CD4-positive, alpha-beta T cell treated with Interleukin-17A for 4 hours (primary cell): ENCODE data around the gene PRR36.

ENCODE experiments used
- DNase-seq: peaks from one replicate; pipeline ENCODE4 v3.0.0-alpha.2; 2020; ENCODE audit warnings: mixed read lengths

The PRR36 gene

DNA sequence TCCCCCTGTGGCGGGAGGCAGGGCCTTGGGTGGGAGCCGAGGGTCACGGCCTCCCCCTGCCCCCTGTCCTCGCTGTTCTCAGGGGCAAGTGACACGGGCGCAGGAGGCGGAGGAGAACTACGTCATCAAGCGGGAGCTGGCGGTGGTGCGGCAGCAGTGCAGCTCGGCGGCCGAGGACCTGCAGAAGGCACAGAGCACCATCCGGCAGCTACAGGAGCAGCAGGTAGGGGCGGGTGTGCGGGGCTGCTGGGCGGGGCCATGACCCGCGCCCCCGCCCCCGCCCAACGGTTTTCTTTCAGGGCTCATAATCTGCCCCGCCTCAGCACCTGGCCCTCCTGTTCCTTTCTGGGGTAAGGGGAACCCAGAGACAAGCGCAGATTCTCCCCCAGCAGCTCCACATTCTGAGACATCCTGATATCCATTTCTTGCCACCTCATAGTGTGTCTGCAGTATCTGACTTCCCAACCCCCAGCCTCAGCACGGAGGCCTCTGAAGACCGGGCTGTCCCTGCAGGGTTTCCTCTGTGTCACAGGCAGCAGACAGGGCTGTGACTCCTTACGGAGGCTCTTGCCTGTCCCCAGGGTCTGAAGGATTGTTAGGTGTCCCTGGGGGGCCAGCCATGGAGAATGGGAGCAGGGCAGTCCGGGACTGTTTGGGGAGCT is 15.9 kb downstream of the PRR36 start:
- DNase-seq = peak; percentile 22

DNA sequence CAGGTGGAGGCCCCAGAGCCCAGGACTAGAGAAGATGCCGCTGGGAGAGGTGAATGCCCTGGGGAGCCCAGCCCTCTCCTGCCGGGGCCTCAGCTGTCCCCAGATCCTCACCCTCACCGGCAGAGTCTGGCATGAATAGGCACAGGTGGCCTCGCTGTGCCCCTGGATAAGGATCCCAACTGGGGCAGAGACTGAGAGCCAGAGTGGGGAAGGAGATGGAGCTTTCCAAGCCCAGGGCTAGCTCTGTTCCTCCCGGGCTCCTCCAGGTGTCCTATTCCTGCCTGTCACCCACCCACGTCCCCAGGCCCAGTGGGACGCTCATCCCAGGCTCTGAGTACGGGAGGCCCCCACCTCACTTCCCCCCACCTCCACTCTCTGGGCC is 16.5 kb downstream of the PRR36 start:
- no peak for DNase-seq

DNA sequence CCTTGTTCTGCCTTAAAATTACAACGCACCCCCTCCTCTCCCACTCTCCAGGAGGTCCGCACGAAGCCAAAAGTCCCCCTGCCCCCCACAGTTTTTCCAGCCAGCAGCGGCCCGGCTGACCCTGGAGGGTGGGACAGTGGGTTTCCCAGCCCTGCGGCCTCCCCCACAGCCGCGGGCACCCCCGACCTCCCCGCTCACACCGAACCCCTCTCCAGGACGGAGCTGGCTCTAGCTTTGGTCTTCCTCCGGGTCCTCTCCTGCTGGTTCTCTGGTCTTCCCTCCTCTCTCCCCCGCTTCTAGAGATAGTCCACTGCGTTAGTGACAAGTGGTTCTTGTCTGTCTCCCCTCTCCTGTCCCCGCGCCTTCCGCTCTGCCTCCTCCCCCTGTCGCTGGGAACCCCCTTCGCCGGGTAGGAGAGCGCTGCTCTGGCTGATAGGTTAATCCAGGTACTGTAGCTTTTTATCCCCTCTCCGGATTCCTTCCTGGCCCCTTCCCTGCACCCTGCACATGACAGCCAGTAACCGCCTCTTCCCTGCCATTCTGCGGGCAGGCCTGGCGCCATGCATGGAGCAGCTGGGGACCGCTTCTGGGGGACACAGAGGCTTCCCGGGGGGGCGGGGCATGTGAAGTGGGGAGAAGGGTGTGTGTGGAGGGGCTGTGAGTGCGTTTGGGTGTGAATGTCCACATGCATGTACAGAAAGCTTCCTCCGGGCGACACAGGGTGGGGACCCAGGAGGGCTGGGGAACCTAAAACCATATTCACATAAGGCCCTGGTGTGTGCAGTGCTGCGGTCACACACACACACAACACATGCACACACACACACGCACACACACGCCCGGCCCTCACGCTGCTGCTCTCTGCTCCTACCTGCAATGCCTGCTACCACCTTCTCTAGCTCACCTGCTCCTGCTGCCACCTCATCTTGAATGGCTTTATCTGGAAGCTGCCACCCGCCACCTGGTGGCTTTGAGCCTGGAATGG is 17.2 kb downstream of the PRR36 start:
- DNase-seq = no peak

DNA sequence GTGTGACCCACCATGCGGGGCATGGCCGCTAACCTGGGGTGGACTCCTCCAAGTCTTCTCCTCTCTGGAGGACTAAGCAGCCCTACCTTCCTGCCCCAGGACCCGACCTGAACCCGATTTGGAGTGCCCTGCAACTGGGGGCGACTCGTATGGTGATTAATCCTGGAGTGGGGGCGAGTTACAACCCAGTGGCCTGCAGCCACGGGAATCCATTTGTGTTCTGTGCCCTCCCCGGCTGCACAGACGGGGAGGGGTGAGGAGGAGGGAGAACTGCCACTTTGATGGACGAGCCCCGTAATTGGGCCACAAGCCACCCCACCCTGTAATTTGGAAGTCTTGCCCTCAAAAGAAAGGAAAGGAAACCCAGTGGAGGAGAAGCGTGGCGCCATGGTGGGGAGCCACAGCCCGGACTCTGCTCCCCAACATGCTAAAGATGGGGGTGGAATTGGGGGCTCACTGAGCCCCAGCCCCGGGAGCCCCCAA is 18.0 kb downstream of the PRR36 start:
- DNase-seq = no peak

DNA sequence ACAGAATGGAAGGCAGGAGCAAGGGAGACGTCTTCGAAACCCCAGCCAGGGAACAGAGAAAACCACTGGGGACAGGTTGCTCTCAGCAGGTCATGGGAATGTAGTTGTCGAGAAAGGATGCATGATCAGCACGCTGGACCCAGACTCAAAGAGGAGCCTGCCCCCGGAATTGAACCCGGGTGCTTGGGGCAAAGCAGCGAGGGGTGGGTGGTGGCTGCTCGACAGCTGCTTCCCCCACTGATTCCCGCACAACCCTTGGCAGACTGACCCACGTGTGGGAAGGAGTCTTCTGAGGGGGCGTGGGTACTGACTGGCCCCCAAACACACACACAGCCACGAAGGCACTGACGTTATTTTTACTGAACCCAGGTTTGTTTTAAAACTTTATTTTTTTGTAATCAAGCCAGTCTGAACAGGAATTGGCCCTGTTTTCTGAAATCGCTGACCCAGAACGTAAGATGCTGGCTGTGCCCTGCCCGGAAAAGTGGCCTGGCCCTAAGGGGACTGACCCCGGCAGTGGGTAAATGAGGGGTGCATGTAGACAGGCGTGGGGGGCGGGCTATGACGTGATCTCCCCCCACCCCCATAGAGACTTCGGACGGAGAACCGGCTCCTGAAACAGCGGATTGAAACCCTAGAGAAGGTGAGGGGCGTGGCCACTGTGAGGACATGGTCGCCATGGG is 18.6 kb downstream of the PRR36 start:
- no peak for DNase-seq

- DNase-seq = no peak
Observed at GRCh38 chr19:7853770-7854128, 20.4 kb downstream of the PRR36 start.

DNA sequence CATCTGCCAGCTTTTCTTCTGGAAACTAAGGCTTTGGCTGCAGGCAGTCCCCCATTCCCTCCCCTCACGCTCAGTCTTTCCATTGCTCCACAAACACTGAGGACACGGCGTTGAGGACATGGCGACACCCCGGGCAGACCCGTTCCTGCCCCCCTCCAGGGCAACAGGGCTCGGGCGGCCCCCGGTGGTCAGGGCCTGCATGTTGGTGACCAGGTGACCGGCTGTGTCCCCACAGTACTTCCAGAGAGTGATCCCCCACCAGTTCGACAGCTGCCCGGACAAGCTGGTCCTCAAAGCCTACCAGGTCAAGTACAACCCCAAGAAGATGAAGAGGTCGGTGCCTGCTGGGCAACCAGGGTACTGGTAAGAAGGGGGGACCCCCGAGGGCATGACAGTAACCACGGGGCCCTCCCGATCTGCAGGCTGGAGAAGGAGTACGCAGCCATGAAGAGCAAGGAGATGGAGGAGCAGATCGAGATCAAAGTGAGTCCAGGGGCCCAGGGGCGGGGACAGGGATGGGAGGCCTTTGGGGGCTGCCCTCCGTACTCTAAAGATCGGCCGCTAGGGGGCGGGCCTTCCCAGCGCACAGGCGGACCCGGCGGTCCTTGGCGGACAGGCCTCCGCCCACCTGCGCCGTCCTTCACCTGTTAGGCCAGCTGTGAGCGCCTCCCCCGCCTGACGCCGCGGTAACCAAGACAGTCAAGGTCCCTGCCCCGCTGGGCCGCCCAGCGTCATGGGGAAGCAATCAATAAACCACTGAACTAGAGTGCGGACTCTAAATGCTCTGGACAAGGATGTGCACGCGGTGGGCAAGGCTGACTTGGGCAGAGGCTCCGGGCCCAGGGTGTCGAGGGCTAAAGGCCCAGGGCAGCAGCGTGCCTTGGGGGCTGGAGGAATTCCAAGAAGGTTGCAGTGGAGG is 21.1 kb downstream of the PRR36 start:
- DNase-seq = peak; percentile 79

DNA sequence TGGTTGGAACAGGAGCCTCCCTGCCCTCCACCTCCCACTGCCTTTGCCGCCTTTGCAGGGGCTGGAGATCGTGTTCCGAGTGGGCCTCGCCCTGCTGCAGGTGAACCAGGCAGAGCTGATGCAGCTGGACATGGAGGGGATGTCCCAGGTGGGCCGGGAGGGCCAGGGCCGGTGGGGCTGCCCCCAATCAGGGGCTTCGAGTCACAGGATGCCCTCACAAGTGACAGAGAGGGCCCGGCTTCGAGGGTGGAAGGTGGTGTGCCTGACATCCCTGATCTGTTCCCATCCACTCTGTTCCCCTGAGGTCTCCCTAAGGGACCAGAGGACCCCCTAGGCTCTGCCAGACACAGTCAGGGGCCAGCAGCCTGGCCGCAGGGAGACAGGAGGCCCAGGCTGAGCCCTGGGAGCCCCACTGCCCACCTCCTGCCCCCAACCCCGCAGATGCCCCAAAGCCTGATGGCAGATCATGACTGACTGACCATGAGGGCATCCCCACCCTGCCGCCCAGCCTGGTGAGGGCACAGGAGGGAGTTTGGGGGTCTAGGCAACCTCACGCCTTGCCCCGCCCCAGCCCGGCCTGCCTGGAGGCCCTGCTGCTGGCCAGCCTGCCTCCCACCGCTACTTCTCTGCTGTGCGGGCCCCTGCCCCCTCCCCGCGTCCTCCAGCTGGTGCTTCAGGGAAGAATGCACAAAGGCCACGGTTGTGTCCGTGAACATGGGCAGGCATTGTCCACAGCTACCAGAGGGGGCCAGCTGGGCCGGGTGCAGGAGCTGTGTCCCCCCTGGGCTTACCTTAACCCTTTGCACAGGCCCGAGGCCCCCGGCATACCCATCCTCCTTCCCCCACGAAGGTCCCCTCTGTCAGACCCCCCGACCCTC is 22.3 kb downstream of the PRR36 start:
- no peak for DNase-seq

DNA sequence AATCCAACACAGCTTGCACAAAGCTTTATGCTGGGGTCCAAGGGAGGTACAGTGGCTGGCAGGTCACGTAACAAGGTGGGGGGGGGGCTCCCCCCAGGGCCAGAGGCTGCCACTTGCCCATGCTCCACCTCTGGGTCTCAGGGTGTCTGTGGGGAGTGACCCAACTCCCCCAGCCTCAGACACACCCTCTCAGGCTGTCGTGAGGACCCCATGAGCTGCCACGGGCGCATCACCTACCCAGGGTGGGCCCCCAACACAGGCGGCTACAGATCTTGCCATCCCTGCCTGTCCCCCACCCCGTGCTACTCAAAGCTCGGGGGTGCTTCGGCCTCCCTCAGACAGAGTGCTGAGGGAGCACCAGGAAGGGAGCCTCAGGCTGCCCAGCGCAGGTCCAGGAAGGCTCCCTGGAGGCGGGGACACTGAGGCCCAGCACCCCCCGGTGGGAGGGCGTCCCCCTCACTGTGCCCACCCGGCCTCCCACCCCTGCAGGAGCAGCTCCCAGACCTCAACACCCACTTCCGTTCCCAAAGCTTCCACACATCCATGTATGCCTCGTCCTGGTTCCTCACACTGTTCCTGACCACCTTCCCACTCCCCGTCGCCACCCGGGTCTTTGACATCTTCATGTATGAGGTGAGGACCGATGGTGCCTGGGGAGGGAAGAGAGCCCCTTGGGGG is 23.1 kb downstream of the PRR36 start:
- no peak for DNase-seq

GRCh38 chr19:7850000-7850813 is 24.0 kb downstream of the PRR36 start:
- DNase-seq = no peak

DNA sequence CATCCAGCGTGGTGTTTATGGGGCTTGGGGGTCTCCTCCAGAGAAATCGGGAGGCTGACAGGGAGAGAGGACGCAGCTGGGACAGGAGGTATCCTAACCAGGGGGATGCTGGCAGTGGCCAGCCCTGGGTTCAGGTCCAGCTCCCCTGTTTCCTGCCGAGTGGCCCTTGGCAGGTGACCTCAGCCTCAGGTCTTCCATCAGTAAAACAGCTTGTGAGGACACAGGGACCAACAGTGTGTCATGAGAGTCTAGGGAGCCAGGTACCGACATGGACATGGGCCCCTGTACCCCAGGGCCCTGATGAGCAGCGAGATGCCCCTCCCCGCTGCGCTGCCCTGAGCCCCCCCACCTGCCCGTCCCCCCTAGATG is 24.6 kb downstream of the PRR36 start:
- DNase-seq = no peak

DNA sequence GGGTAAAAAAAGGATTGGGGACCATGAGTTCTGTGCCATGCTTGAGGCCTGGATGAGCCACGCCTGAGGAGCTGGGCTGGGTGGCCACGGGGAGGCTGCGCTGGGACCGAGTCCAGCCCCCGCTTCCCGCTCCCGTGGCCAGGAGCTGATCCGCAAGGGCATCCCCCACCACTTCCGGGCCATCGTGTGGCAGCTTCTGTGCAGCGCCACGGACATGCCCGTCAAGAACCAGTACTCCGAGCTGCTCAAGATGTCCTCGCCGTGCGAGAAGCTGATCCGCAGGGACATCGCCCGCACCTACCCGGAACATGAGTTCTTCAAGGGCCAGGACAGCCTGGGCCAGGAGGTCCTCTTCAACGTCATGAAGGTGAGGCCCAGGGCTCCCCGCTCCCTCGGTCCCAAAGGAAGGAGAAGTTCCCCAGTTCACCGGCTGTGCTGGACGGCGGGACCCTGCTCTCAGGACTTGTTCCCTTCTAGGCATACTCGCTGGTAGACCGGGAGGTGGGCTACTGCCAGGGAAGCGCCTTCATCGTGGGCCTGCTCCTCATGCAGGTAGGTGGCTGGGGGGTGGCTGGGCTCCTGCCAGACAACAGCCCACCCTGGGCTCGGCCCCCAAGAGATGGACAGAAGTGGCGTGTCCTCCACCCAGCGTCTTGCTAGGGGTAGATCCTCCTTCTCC is 25.3 kb downstream of the PRR36 start:
- no peak for DNase-seq

DNA sequence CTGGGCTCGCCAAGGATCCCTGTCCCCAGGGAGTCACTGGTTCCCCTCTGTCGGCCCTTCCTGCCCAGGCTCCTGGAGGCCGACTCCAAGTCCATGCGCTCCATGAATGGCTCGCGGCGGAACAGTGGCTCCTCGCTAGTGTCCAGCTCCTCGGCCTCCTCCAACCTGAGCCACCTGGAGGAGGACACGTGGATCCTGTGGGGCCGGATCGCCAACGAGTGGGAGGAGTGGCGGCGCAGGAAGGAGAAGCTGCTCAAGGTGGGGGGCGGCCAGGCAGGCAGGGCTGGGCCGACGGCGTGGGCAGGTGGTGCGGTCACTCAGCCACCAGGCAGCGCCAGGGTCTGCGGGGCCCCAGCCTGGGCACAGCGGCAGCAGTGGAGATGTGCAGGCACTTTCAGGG is 26.5 kb downstream of the PRR36 start:
- DNase-seq = no peak

DNA sequence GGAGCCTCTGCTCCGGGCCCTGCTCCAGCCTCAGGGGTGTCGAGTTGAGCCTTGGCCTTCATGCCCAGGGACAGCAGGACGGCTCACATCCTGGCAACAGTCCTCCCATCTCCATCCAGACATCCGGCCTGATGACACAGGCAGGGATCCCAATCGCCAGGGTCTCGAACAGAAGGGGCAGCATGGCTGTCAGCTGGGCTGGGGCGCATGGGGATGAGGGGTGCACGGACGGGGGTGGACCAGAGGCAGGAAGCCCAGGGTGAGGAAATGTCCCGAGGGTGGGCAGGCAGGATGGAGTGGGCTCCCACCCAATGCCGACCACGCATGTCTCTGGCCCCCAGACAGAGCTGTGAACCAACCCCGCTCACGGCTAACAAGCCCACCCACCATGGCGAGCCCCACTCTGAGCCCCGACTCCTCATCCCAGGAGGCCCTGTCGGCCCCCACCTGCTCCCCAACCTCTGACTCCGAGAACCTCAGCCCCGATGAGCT is 28.0 kb downstream of the PRR36 start:
- no peak for DNase-seq

- no peak for DNase-seq
Observed at GRCh38 chr19:7845390-7846154, 28.6 kb downstream of the PRR36 start.

DNA sequence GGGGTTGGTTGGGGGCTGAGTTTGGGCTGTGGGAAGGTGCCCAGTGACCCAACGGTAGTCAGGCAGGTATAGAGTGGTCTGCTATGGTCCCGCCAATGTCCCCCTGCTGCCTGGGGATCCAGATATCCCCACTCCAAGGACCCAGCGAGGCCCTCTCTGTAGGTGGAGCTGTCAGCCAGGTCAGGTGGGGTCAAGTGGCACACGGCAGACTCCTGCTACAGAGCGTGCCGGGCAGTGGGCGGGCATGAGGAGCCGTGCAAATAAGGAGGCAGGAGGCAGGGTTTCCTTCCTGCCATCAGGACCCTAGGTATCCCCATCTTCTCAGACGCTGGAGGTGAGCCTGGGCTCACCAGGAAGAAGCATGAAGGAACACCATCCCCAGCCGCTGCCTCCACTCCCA is 29.2 kb downstream of the PRR36 start:
- no peak for DNase-seq

GRCh38 chr19:7844405-7844804 is 29.8 kb downstream of the PRR36 start:
- no peak for DNase-seq

GRCh38 chr19:7843521-7843920 is 30.7 kb downstream of the PRR36 start:
- no peak for DNase-seq
